NK-92 (cell line): Measurements from ENCODE around the gene CYFIP2.
"Not testable (repeated sequence)": the region's sequence is repeated elsewhere in the genome, so short reads cannot be mapped to it uniquely, and the experiment has no call there.

Experiments used
- DNase-seq: peaks from one replicate; lab custom pipeline; 2025; ENCODE audit not compliant: unreplicated experiment; lab: John Stamatoyannopoulos, UW

Gene CYFIP2

GRCh38 chr5:157265714-157266285, at the start of gene CYFIP2:
Gene CYFIP2, plus strand, starts transcription at chr5:157266123. Its CDS starts 19,239 bp downstream, at chr5:157285362.
- DNase-seq, result peak; percentile 13

GRCh38 chr5:157216391-157217142, 49.4 kb upstream of the CYFIP2 start:
- DNase-seq, result no peak

GRCh38 chr5:157217289-157218024, 48.5 kb upstream of the CYFIP2 start:
- no peak for DNase-seq

- DNase-seq, result no peak
Observed at GRCh38 chr5:157219491-157220271, 46.2 kb upstream of the CYFIP2 start.

GRCh38 chr5:157221959-157222358, 44.0 kb upstream of the CYFIP2 start:
- no peak for DNase-seq

GRCh38 chr5:157222506-157223230, 43.3 kb upstream of the CYFIP2 start:
- no peak for DNase-seq

GRCh38 chr5:157225469-157226422, 40.2 kb upstream of the CYFIP2 start:
- no peak for DNase-seq

- DNase-seq, result no peak
Observed at GRCh38 chr5:157230610-157231009, 35.3 kb upstream of the CYFIP2 start.

- DNase-seq, result no peak
Observed at GRCh38 chr5:157232706-157233105, 33.2 kb upstream of the CYFIP2 start.

GRCh38 chr5:157233515-157233914, 32.4 kb upstream of the CYFIP2 start:
- DNase-seq, result no peak

GRCh38 chr5:157236423-157236822, 29.5 kb upstream of the CYFIP2 start:
- no peak for DNase-seq

- DNase-seq, result no peak
Observed at GRCh38 chr5:157241483-157241882, 24.4 kb upstream of the CYFIP2 start.

- DNase-seq, result not testable (repeated sequence)
Observed at GRCh38 chr5:157244704-157245103, 21.2 kb upstream of the CYFIP2 start.

- DNase-seq, result no peak
Observed at GRCh38 chr5:157245476-157245875, 20.4 kb upstream of the CYFIP2 start.

GRCh38 chr5:157245886-157246285, 20.0 kb upstream of the CYFIP2 start:
- DNase-seq, result no peak

- DNase-seq, result no peak
Observed at GRCh38 chr5:157247267-157247666, 18.7 kb upstream of the CYFIP2 start.

- no peak for DNase-seq
Observed at GRCh38 chr5:157248821-157249470, 17.0 kb upstream of the CYFIP2 start.

- DNase-seq, result no peak
Observed at GRCh38 chr5:157252711-157253465, 13.0 kb upstream of the CYFIP2 start.
